Nephron progenitor cell (in vitro differentiated cells): Measurements from ENCODE around the gene ATL3.

Experiments
- DNase-seq: peaks from one replicate; pipeline ENCODE4 v3.0.0; 2021
- H3K27ac Mint-ChIP-seq: 2 replicates; pipeline ENCODE4 v1.8.0; 2021; ENCODE audit warnings: mild to moderate bottlenecking, moderate library complexity, mixed read lengths
- H3K27me3 Mint-ChIP-seq: 2 replicates; pipeline ENCODE4 v1.8.0; 2021; ENCODE audit warnings: mild to moderate bottlenecking, low read depth, mixed read lengths; ENCODE audit not compliant: poor library complexity
- H3K36me3 Mint-ChIP-seq: 2 replicates; pipeline ENCODE4 v1.8.0; 2021; ENCODE audit warnings: low read depth, mixed read lengths
- H3K4me1 Mint-ChIP-seq: 2 replicates; pipeline ENCODE4 v1.8.0; 2021; ENCODE audit warnings: mixed read lengths
- H3K4me3 Mint-ChIP-seq: 2 replicates; pipeline ENCODE4 v1.8.0; 2021; ENCODE audit warnings: mild to moderate bottlenecking, moderate library complexity, mixed read lengths
- H3K9me3 Mint-ChIP-seq: 2 replicates; pipeline ENCODE4 v1.8.0; 2021; ENCODE audit warnings: mild to moderate bottlenecking, moderate library complexity, mixed read lengths
- TF ChIP-seq, protein P1 (sequence below): fragments of 200-600 bp; sonication (generic); IDR thresholded peaks from 2 replicates; pipeline ENCODE4 v1.5.0; 2021; ENCODE audit warnings: antibody characterized with exemption

Gene ATL3

DNA sequence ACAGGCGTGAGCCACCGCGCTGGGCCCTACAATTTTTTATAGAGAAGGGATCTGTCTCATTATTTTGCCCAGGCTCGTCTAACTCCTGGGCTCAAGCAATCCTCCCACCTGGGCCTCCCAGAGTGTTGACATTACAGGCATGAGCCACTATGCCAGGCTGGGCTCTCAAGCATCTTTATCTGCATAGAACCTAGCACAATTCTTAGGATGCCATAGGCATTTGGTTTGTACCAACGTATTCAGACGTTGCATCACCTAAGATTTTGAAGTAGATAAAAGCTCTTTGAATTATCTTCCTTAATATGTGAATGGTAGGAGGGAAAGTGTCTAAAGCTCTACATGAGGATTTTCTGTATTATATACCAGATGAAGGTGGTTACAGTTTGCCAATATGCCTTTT lies 40.7 kb upstream of the ATL3 start:
- H3K27ac Mint-ChIP-seq, result no peak overlapping the region
- H3K4me3 Mint-ChIP-seq, result no peak overlapping the region
- peaks cover 9% of the 10 kb centered on the region for H3K4me1 Mint-ChIP-seq
- no peak for DNase-seq
- peaks cover 11% of the 10 kb centered on the region for H3K36me3 Mint-ChIP-seq
- TF ChIP-seq, protein P1, sequence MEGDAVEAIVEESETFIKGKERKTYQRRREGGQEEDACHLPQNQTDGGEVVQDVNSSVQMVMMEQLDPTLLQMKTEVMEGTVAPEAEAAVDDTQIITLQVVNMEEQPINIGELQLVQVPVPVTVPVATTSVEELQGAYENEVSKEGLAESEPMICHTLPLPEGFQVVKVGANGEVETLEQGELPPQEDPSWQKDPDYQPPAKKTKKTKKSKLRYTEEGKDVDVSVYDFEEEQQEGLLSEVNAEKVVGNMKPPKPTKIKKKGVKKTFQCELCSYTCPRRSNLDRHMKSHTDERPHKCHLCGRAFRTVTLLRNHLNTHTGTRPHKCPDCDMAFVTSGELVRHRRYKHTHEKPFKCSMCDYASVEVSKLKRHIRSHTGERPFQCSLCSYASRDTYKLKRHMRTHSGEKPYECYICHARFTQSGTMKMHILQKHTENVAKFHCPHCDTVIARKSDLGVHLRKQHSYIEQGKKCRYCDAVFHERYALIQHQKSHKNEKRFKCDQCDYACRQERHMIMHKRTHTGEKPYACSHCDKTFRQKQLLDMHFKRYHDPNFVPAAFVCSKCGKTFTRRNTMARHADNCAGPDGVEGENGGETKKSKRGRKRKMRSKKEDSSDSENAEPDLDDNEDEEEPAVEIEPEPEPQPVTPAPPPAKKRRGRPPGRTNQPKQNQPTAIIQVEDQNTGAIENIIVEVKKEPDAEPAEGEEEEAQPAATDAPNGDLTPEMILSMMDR, result no peak
- H3K9me3 Mint-ChIP-seq, result no peaks in the 10 kb centered on the region
- H3K27me3 Mint-ChIP-seq, result no peaks in the 10 kb centered on the region

DNA sequence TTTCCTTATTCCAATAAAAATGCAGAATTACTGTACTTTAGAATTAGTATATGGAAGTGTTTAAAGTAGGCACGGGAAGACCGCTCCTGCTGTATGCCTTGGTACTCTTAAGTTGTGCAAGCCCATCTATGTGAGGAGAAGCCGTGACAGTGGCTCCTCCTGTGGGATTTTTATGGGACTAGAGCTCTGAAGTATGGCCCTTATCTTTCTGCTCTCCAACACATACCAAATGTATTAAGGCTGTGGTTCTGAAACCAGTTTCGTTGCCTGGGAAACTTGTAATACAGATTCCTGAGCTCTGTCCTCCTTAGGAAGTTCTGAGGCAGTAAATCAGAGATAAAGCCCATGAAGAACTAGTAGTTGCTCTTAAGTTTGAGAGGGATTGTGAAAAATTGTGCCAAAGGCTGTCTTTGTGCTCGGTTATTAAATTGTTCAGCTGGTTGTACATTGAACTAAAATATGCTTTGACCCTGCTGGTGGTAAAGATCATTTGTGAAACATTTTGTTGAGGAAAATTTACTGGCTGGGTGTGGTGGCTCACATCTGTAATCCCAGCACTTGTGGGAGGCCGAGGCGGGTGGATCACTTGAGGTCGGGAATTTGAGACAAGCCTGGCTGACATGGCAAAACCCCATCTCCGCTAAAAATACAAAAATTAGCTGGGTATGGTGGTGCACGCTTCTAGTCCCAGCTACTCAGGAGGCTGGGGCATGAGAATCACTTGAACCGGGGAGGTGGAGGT lies 39.5 kb upstream of the ATL3 start:
- TF ChIP-seq, protein P1, result no peak
- H3K27me3 Mint-ChIP-seq, result no peaks in the 10 kb centered on the region
- H3K9me3 Mint-ChIP-seq, result no peaks in the 10 kb centered on the region
- peaks cover 11% of the 10 kb centered on the region for H3K36me3 Mint-ChIP-seq
- no peak overlapping the region for H3K27ac Mint-ChIP-seq
- no peak for DNase-seq
- H3K4me1 Mint-ChIP-seq, result peaks cover 9% of the 10 kb centered on the region
- H3K4me3 Mint-ChIP-seq, result no peak overlapping the region

DNA sequence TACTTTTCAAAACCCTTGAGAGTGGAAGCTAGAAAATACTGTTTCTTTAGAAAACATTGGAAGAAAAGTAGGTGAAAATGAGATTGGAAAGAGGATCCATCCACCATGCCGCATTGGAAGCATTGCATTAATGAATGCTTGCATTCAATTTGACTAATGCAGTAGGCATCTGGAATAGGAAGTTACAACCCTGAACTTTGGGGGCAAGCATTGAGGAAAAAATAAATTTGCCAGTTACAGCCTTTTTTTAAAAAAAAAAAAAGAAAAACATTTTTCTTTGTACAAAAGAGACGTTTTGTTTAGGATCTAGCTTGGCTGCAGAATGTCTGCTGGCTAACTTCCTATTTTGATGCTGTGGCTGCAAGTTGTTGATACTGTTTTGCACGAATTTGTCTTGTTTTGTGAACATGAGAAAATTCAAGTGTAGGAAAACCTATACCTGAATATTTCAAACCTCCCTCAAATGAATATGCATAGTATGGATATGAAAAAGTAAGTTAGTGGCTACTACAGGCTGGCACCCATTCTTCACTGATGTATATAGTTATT lies 38.2 kb upstream of the ATL3 start:
- TF ChIP-seq, protein P1, result no peak
- peaks cover 9% of the 10 kb centered on the region for H3K4me1 Mint-ChIP-seq
- no peaks in the 10 kb centered on the region for H3K27me3 Mint-ChIP-seq
- H3K27ac Mint-ChIP-seq, result no peak overlapping the region
- peaks cover 11% of the 10 kb centered on the region for H3K36me3 Mint-ChIP-seq
- DNase-seq, result no peak
- H3K9me3 Mint-ChIP-seq, result no peaks in the 10 kb centered on the region
- H3K4me3 Mint-ChIP-seq, result no peak overlapping the region

DNA sequence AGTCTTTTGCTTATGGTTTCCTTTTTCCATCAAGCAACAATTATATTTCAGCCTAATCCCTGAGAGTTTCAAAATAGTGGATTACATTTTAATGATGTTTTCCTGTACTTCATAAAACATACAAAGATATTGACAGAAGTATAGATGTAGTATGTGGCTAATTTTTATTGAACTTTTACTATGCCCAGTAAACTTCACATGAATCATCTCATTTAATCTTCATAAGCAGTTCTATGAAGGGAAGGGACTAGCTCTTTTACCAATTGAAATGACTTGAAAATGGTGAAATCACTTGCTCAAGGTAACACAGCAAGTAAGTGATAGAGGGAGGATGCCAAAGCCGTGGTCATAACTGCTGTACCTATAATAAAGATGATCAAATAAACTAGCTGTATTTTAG lies 37.6 kb upstream of the ATL3 start:
- no peaks in the 10 kb centered on the region for H3K27me3 Mint-ChIP-seq
- H3K9me3 Mint-ChIP-seq, result no peaks in the 10 kb centered on the region
- no peak for DNase-seq
- TF ChIP-seq, protein P1, result no peak
- H3K4me3 Mint-ChIP-seq, result no peak overlapping the region
- H3K4me1 Mint-ChIP-seq, result peaks cover 9% of the 10 kb centered on the region
- peaks cover 11% of the 10 kb centered on the region for H3K36me3 Mint-ChIP-seq
- H3K27ac Mint-ChIP-seq, result no peak overlapping the region

DNA sequence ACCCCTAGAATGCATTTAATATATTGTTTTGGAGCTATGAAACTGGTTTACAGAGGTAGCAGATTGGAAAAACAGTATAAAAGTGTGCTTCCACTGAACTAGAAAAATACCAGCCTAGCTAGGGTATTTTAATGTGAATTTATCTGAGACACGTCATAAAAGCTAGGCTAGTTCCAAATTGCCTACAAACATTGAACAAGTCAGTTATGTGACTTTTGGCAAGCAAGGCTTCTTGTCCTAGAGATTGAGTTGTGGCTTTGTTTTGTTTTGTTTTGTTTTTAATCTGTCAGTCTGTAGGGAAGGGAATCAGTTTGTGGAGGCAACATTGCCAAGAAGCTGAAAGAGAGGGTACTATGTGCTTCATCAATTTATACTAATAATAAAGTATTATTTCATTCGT lies 34.4 kb upstream of the ATL3 start:
- H3K9me3 Mint-ChIP-seq, result peaks cover 9% of the 10 kb centered on the region
- peaks cover 23% of the 10 kb centered on the region for H3K36me3 Mint-ChIP-seq
- no peak for DNase-seq
- H3K27ac Mint-ChIP-seq, result peak overlapping the region; percentile 58
- H3K27me3 Mint-ChIP-seq, result peaks cover 3% of the 10 kb centered on the region
- H3K4me3 Mint-ChIP-seq, result no peak overlapping the region
- TF ChIP-seq, protein P1, result no peak
- H3K4me1 Mint-ChIP-seq, result peaks cover 5% of the 10 kb centered on the region

DNA sequence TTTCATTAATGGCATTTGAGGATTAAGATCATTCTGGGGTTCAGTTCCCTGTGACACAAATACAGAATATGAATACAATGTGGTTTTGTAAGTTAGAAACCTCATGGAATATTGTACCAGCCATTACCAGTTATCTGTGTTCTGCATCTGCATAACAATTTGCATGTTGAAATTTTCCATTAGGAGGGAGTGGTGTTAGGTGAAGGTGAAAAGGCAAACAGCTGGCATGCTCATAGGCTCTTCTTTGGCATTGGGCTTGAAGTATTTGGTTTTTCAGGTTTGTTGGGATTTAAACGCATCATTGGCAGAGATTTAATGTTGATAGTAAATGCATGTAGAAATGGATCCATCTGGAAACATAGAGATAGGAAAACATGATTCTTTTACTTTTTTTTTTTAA lies 28.7 kb upstream of the ATL3 start:
- H3K4me3 Mint-ChIP-seq, result no peak overlapping the region
- TF ChIP-seq, protein P1, result no peak
- H3K36me3 Mint-ChIP-seq, result peaks cover 26% of the 10 kb centered on the region
- H3K4me1 Mint-ChIP-seq, result peaks cover 10% of the 10 kb centered on the region
- peaks cover 9% of the 10 kb centered on the region for H3K9me3 Mint-ChIP-seq
- H3K27me3 Mint-ChIP-seq, result peaks cover 3% of the 10 kb centered on the region
- no peak overlapping the region for H3K27ac Mint-ChIP-seq
- DNase-seq, result no peak
